Cardiac ventricle fibroblast (primary cell): ENCODE data around the gene TXNDC2. TPM values are rescaled to one million over a fixed set of nuclear protein-coding genes. Genes with fewer than 3 reads are reported as not detected.

Experiments used
- total RNA-seq: library from RNA; depleted of rRNA; stranded (reverse); fragments of >200 nt; gene quantifications from 2 replicates; pipeline ENCODE4 v1.2.3, GENCODE V29; 2015

The TXNDC2 gene
- total RNA-seq = 0.19 TPM in 1 of 2 replicates, not detected in the other

GRCh38 chr18:9885170-9886004, at the start of gene TXNDC2:
TXNDC2 (plus strand) TSS chr18:9885973; CDS start chr18:9886681, 708 bp downstream.

GRCh38 chr18:9913526-9914333, 28.0 kb downstream of the TXNDC2 start, which contains the start of gene VAPA:
VAPA (plus strand) TSS chr18:9914016; CDS start chr18:9914257, 241 bp downstream.

Other genes with a start within 250 kb of the TXNDC2 start
- gene RAB31, start 177.7 kb upstream of the TXNDC2 start, total RNA-seq = 45.5 and 52.7 TPM in 2 replicates
- 155 and 211 TPM in 2 replicates for gene VAPA, start 28.0 kb downstream of the TXNDC2 start, total RNA-seq